NCI-H226 (cell line): Measurements from ENCODE around the gene ZMYM2.

ENCODE experiments used
- DNase-seq: peaks from one replicate; pipeline ENCODE4 v3.0.0-alpha.2; 2015

Gene ZMYM2

GRCh38 chr13:20114066-20114610, 155.6 kb downstream of the ZMYM2 start:
- no peak for DNase-seq

GRCh38 chr13:20116213-20116612, 157.7 kb downstream of the ZMYM2 start:
- no peak for DNase-seq

- no peak for DNase-seq
Observed at GRCh38 chr13:20118268-20119140, 160.0 kb downstream of the ZMYM2 start.

GRCh38 chr13:20119960-20120359, 161.4 kb downstream of the ZMYM2 start:
- no peak for DNase-seq

- DNase-seq, result no peak
Observed at GRCh38 chr13:20121159-20121525, 162.6 kb downstream of the ZMYM2 start.

GRCh38 chr13:20124303-20124702, 165.8 kb downstream of the ZMYM2 start:
- DNase-seq, result no peak

- DNase-seq, result no peak
Observed at GRCh38 chr13:20125129-20125782, 166.7 kb downstream of the ZMYM2 start.

GRCh38 chr13:20125783-20126165, 167.2 kb downstream of the ZMYM2 start:
- DNase-seq, result no peak

GRCh38 chr13:20126541-20127261, 168.2 kb downstream of the ZMYM2 start:
- no peak for DNase-seq

- DNase-seq, result no peak
Observed at GRCh38 chr13:20127262-20127561, 168.7 kb downstream of the ZMYM2 start.

- no peak for DNase-seq
Observed at GRCh38 chr13:20127562-20128458, 169.3 kb downstream of the ZMYM2 start.

- DNase-seq, result no peak
Observed at GRCh38 chr13:20128459-20128931, 170.0 kb downstream of the ZMYM2 start.

- no peak for DNase-seq
Observed at GRCh38 chr13:20129076-20129475, 170.5 kb downstream of the ZMYM2 start.

GRCh38 chr13:20130012-20130411, 171.5 kb downstream of the ZMYM2 start:
- DNase-seq, result no peak

- no peak for DNase-seq
Observed at GRCh38 chr13:20130652-20131051, 172.1 kb downstream of the ZMYM2 start.

GRCh38 chr13:20131057-20131832, 172.7 kb downstream of the ZMYM2 start:
- no peak for DNase-seq

- DNase-seq, result no peak
Observed at GRCh38 chr13:20132052-20132634, 173.6 kb downstream of the ZMYM2 start.

- no peak for DNase-seq
Observed at GRCh38 chr13:20134732-20135131, 176.2 kb downstream of the ZMYM2 start.

GRCh38 chr13:20136781-20137703, 178.5 kb downstream of the ZMYM2 start:
- no peak for DNase-seq

- no peak for DNase-seq
Observed at GRCh38 chr13:20137875-20138274, 179.3 kb downstream of the ZMYM2 start.
